Activated T-helper 2 cell treated with anti-CD3 and anti-CD28 coated beads, Interferon-gamma antibody, Interleukin-2, Interleukin-4, amounts not matched to agents 10 μg/mL and 5 μg/mL and 100 μg/mL, durations not matched to agents 14 hours and 24 hours and 36 hours (primary cell): ENCODE data around the gene SLC22A23. TPM values are rescaled to one million over a fixed set of nuclear protein-coding genes. Genes with fewer than 3 reads are reported as not detected.

Source experiments
- DNase-seq: peaks from one replicate; pipeline ENCODE4 v3.0.0; 2021; ENCODE audit warnings: low spot score
- H3K27ac Mint-ChIP-seq: one replicate; pipeline ENCODE4 v1.8.0; 2021; ENCODE audit warnings: mixed read lengths
- H3K27me3 Mint-ChIP-seq: one replicate; pipeline ENCODE4 v1.8.0; 2021; ENCODE audit warnings: low read depth, mixed read lengths
- H3K36me3 Mint-ChIP-seq: one replicate; pipeline ENCODE4 v1.8.0; 2021; ENCODE audit warnings: low read depth, mixed read lengths
- H3K4me1 Mint-ChIP-seq: one replicate; pipeline ENCODE4 v1.8.0; 2021; ENCODE audit warnings: low read depth, mixed read lengths
- H3K4me3 Mint-ChIP-seq: one replicate; pipeline ENCODE4 v1.8.0; 2021; ENCODE audit warnings: low read depth, mild to moderate bottlenecking, moderate library complexity, mixed read lengths
- H3K9me3 Mint-ChIP-seq: one replicate; pipeline ENCODE4 v1.8.0; 2021; ENCODE audit warnings: mixed read lengths
- intact Hi-C: fragments of 100-400 bp; cut with micrococcal nuclease; formaldehyde crosslinking; loops from one replicate; pipeline ENCODE4 v1.15.1; 2023
- total RNA-seq: library from RNA; stranded (reverse); gene quantifications from 2 replicates; pipeline ENCODE4 v1.2.3, GENCODE V29; 2022

The SLC22A23 gene
- total RNA-seq, 1 donor from 2014 or later: 0.07 TPM

DNA sequence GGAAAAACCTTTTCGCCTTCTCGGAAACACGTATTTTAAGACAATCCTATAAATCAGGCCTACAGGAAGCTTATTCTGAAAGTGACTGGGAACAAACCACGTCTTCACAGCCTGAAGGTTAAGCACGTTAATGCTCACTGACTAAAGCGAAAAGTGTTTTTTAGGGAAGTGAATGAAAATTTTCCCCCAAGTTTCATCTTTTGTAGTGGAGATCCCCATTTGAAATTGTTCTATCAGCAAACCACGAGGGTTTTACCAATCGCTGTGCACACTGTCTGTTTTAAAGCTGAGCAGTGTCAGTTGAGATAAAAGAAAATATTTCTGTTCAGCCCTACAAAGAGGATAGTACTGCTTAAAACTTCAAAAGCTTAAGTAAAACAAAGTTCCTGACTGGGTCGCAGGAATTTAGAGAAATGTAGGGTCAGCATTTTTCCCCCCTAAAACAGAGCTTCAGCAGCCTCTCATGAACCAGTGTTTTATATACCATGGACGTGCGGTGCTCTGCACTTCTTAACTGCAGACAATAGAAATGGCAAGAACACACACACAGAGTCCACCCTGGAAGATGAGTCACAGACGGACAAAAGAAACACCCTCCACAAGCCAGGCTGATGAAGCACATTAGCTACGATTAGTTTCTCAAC, 34.9 kb downstream of the SLC22A23 start:
- H3K4me3 Mint-ChIP-seq: no peak overlapping the region
- no peaks in the 10 kb centered on the region for H3K36me3 Mint-ChIP-seq
- H3K9me3 Mint-ChIP-seq: no peaks in the 10 kb centered on the region
- no peak overlapping the region for H3K27ac Mint-ChIP-seq
- no peak for DNase-seq
- intact Hi-C loops: no loop called here
- peaks cover 20% of the 10 kb centered on the region for H3K27me3 Mint-ChIP-seq
- no peaks in the 10 kb centered on the region for H3K4me1 Mint-ChIP-seq

DNA sequence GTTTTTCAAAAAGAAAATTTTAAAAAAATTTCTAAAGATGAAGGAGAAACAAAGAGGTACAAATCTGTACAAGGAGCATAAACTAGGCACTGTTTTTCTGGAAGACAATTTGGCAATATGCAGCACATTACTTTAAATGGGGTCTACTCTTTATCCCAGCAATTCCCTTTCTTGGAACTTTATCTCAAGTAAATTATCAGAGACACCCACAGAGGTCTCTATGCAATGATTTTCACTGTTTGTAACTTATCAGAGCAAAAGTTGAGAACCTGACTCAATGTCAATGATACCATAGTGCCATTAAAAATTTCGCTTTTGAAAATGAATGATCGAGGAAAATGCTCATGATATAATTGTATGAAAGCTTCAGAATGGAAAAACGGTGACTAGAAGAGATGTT, 35.7 kb downstream of the SLC22A23 start:
- intact Hi-C loops: no loop called here
- Mint-ChIP-seq H3K9me3 (no peaks in the 10 kb centered on the region), H3K27ac (no peak overlapping the region)

DNA sequence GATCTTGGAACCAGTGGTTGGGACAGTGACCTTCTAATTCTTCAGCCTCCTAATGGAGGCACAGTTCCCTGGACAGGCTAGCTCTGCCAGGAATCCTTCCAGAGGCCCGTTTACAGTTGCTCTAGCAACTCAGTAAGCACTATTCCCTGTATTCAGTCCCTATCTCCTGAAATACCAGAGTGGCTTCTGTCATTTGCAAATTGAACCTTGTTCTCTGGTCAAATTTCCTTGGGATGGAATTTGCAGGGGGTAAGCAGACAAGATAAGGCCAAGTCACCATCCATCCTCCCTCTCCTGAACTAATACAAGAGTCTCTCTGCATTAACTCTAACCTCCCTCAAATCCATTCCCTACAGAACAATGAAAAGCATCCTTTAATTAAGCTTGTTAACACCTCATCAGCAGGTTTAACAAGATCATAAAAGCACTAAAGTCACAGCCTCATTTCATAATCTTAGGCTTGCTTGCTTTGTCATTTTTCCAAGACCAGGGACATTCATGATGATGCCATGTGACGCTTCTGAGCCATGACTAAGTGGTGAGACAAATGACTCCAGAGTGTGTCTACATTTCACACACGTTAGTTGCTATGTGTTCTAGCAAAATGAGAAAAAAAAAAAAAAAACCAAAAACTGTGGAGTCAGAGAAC, 37.1 kb downstream of the SLC22A23 start:
- no peak overlapping the region for H3K27ac Mint-ChIP-seq
- H3K36me3 Mint-ChIP-seq: no peaks in the 10 kb centered on the region
- no peak overlapping the region for H3K4me3 Mint-ChIP-seq
- DNase-seq: no peak
- peaks cover 23% of the 10 kb centered on the region for H3K27me3 Mint-ChIP-seq
- no peaks in the 10 kb centered on the region for H3K9me3 Mint-ChIP-seq
- intact Hi-C loops: no loop called here
- H3K4me1 Mint-ChIP-seq: peaks cover 3% of the 10 kb centered on the region

More for the DNA sequence above, 35.7 kb downstream of the SLC22A23 start:
- no peak for DNase-seq
- Mint-ChIP-seq H3K36me3 (no peaks in the 10 kb centered on the region), H3K4me1 (no peaks in the 10 kb centered on the region), H3K4me3 (no peak overlapping the region), H3K27me3 (peaks cover 20% of the 10 kb centered on the region)

DNA sequence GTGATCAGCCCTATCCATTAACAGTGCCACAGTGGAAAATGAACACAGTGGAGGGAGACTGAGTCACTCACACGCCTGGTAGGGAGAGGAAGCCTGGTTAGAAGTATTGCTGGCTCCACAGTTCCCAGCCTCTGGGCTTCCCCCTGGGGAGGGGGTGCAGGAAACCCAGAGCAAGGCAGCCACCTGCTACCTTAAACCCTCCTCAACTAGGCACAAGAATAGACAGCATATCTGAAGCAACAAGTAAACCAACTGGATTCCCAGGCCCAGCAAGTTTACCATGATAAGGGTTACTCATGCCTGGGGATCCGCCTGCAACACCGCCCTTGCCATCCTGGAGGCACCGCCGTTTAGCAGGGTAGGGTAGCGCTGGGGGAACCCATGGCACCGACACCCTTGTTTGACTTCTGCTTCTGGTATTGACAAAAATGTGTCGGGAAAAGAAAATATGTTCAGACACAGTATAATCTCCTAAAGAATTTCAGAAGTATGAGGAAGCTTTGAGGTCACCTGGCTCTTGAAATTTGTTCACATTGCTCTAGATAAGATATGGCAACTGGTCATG, 38.3 kb downstream of the SLC22A23 start:
- no peaks in the 10 kb centered on the region for H3K36me3 Mint-ChIP-seq
- H3K4me1 Mint-ChIP-seq: peaks cover 5% of the 10 kb centered on the region
- no peak for DNase-seq
- intact Hi-C loops: no loop called here
- peaks cover 21% of the 10 kb centered on the region for H3K27me3 Mint-ChIP-seq
- H3K27ac Mint-ChIP-seq: no peak overlapping the region
- H3K4me3 Mint-ChIP-seq: no peak overlapping the region
- no peaks in the 10 kb centered on the region for H3K9me3 Mint-ChIP-seq

DNA sequence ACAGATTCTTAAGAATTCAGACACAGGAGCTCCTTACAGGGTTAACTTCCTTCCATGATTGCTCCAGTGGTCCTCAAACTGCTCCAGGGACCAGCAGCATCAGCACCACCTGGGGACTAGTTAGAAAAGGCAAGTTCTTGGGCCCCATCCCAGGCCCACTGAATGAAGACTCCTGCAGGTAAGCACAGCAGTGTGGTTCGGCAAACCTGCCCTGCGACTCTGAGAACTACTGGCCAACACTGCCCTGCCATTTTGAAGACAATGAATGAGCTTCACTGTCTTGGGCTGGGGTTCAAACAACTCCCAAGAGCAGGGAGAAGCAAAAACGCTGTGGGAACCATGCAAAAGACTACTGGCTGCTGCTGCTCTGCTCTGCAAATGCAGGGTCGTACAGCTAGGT, 39.4 kb downstream of the SLC22A23 start:
- DNase-seq: no peak
- H3K4me1 Mint-ChIP-seq: peaks cover 5% of the 10 kb centered on the region
- H3K36me3 Mint-ChIP-seq: no peaks in the 10 kb centered on the region
- no peak overlapping the region for H3K27ac Mint-ChIP-seq
- peaks cover 15% of the 10 kb centered on the region for H3K27me3 Mint-ChIP-seq
- intact Hi-C loops: no loop called here
- H3K9me3 Mint-ChIP-seq: no peaks in the 10 kb centered on the region
- H3K4me3 Mint-ChIP-seq: no peak overlapping the region

DNA sequence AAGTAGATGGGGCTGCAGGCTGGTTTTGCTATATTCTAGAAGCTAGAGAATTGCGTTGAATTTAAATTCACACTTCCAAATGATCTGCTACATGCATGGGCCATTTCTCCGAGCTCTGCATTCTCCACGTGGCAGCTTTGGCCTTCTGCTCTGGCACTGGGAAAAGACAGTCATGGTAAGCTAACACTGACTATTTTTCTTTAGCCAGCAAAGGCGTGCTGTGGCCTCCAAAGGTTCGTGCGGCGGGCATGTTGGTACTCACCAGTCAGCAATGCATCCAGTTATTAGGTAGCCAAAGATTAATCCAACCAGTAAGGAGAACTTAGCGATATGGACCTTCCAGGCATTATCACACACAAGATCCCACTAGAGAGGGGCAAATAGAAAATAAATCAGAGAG, 41.4 kb downstream of the SLC22A23 start:
- intact Hi-C loops: no loop called here
- H3K4me3 Mint-ChIP-seq: no peak overlapping the region
- no peaks in the 10 kb centered on the region for H3K36me3 Mint-ChIP-seq
- H3K27me3 Mint-ChIP-seq: peaks cover 11% of the 10 kb centered on the region
- H3K27ac Mint-ChIP-seq: no peak overlapping the region
- no peak for DNase-seq
- H3K9me3 Mint-ChIP-seq: no peaks in the 10 kb centered on the region
- H3K4me1 Mint-ChIP-seq: peaks cover 7% of the 10 kb centered on the region

DNA sequence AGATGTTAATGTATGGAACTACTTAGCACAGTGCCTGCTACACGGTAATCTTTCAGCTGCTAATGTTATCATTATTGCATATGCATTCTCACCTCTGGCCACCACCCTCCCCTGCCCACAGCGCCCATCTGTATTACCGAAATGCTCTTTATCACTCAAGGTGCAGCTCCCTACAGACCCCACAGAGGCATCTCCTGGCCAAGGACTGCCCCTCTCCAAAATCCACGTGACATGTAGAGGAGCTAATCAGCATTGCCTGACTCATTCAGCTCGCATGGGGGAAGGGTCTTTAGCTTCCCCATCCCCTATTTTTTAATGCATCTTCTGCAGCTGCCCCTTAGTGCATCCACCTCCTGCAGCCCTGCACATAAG, 41.8 kb downstream of the SLC22A23 start:
- Mint-ChIP-seq H3K36me3 (no peaks in the 10 kb centered on the region), H3K27ac (no peak overlapping the region), H3K27me3 (peaks cover 11% of the 10 kb centered on the region), H3K9me3 (no peaks in the 10 kb centered on the region), H3K4me3 (no peak overlapping the region), H3K4me1 (peaks cover 7% of the 10 kb centered on the region)
- no peak for DNase-seq
- intact Hi-C loops: no loop called here

DNA sequence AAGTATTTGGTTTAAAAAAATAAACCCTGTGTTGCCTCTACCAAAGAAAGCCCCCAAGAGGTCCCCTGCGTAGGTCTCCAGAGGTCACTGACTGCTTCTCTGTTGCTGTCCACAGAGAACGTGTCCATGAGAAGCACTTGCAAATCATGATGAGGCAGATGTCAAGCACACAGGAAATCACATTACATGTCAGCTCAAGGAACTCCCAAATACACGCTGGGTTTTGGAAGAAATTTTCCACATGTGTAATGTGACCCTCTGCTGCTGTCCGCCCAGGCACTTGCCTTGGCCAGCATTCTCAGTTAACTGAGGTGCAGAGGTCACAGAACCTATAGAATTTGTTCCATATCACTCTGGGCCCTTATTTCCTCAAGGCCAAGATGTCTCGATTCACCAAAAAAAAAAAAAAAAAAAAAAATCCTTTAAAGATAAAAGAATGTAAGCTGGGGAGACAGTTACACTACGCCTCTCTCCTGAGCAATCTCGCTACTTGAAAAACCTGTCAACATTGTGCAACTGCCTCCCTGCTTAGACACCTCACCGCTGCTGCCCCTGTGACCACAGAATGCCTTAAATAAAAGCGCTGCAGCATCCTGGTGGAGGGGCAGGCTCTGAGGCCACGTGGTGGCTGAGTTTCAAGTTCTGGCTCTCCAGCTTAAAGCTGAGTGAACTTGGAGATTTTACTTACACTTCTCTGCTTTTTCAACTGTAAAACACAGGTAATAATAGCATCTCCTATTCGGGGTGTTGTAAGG, 42.3 kb downstream of the SLC22A23 start:
- Mint-ChIP-seq H3K4me3 (no peak overlapping the region), H3K36me3 (no peaks in the 10 kb centered on the region), H3K27me3 (peaks cover 15% of the 10 kb centered on the region), H3K9me3 (no peaks in the 10 kb centered on the region), H3K4me1 (peaks cover 7% of the 10 kb centered on the region), H3K27ac (no peak overlapping the region)
- DNase-seq: no peak
- intact Hi-C loops: no loop called here

DNA sequence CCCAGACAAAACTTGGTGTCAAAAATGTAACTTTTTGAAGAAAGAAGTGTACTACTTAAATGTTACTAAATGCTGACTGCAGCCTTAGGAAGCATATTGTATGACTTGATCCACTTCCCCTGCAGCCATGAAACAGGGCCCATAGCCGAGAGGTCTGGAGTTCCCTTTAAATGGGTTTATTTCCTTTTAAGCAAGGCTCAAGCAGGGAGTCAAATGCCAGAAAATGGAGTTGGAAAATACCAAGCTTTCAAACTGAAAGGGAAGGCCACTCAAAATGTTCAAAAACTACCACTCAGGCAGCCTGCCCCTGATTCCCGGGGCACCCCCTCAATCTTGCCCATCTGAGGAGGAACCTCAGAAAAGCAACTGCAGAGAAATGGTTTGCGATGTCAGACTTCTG, 43.3 kb downstream of the SLC22A23 start:
- peaks cover 7% of the 10 kb centered on the region for H3K4me1 Mint-ChIP-seq
- no peaks in the 10 kb centered on the region for H3K36me3 Mint-ChIP-seq
- intact Hi-C loops: no loop called here
- H3K4me3 Mint-ChIP-seq: no peak overlapping the region
- peaks cover 15% of the 10 kb centered on the region for H3K27me3 Mint-ChIP-seq
- H3K9me3 Mint-ChIP-seq: no peaks in the 10 kb centered on the region
- H3K27ac Mint-ChIP-seq: no peak overlapping the region
- DNase-seq: no peak

DNA sequence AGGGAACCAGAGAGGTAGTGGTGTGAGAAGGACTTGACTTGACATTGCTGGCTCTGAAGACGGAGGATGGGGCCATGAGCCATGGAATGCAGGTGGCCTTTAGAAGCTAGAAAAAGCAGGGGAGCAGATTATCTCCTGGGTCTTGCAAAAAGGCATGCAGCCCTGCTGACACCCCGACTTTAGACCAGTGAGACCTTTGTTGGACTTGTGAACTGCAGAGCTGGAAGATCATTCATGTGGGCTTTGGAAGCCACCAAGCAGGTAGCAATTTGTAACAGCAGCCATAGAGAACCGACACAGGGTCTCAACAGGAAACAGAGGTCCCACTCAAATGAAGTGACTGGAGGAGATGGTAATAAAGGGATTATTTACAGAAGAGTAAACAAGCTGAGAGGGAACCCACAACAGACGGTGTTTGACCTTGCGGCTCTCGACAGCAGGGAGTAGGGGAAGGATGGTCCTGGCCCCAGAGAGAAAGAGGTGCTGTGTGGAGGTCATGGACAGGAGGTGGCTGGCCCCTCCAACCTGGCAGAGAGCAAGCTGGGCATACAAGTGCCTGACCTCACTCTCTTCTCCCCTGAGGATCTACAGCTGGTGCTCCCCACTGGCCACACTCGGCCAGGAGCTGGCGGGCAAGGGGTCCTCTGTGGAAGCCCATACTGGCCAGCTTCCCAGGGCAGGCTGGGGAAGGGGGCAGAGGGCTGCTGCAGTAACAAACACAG, 43.9 kb downstream of the SLC22A23 start:
- no peaks in the 10 kb centered on the region for H3K36me3 Mint-ChIP-seq
- DNase-seq: no peak
- H3K4me1 Mint-ChIP-seq: peaks cover 7% of the 10 kb centered on the region
- H3K27me3 Mint-ChIP-seq: peaks cover 16% of the 10 kb centered on the region
- H3K4me3 Mint-ChIP-seq: no peak overlapping the region
- intact Hi-C loops: no loop called here
- H3K27ac Mint-ChIP-seq: no peak overlapping the region
- no peaks in the 10 kb centered on the region for H3K9me3 Mint-ChIP-seq

DNA sequence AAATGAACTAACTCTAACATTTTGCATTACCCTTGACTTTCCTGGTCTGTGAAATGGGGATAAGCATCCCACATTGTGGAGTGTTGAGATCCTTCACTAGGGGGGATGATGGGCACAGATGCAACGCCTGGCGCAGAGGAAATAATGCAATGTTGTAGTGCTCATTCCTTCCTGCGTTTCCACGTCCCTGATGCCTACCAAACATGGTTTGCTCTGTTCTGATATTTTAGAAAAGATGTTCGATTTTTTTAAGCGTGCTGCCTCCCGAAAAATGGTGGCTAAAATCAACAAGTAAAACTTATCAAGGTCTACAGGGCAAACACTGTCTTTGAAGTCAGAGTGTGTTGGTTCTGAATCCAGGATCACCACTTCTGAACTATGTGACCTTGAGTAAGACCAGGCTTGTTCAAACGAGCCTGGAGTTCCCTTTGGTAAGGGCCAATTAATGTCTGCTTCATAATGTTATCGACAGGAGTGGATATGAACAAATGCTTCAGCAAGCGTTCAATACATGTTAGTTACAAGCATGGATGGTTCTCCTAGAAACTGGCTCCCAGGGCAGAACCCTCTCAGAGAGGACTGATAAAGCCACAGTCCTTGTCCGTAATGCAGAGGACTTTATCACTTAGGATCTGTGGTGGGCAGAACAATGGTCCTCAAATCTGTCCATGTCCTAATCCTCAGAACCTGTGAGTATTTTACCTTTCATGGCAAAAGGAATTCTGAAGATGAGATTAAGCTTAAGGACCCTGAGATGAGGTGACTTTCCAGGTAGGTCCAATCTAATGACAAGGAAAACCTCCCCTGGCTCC, 44.7 kb downstream of the SLC22A23 start:
- H3K36me3 Mint-ChIP-seq: no peaks in the 10 kb centered on the region
- H3K27me3 Mint-ChIP-seq: peaks cover 22% of the 10 kb centered on the region
- H3K27ac Mint-ChIP-seq: no peak overlapping the region
- H3K4me3 Mint-ChIP-seq: no peak overlapping the region
- H3K9me3 Mint-ChIP-seq: no peaks in the 10 kb centered on the region
- no peak for DNase-seq
- peaks cover 7% of the 10 kb centered on the region for H3K4me1 Mint-ChIP-seq
- intact Hi-C loops: no loop called here
